ENCODE results near the gene SCIMP. TPM values are rescaled to one million over a fixed set of nuclear protein-coding genes. Genes with fewer than 3 reads are reported as not detected.
"Not testable (repeated sequence)": the region's sequence is repeated elsewhere in the genome, so short reads cannot be mapped to it uniquely, and the experiment has no call there.

SCIMP gene
- total RNA-seq, 1 donor from 2014 or later, result not detected

GRCh38 chr17:5164436-5164835 lies 70.2 kb downstream of the SCIMP start:
- DNase-seq (ENCODE audit: extremely low spot score, unreplicated experiment), result no peak
- Mint-ChIP-seq H3K36me3 (ENCODE audit: unreplicated experiment) (no peaks in the 10 kb centered on the region), H3K27me3 (ENCODE audit: unreplicated experiment) (peaks cover 43% of the 10 kb centered on the region), H3K4me1 (ENCODE audit: unreplicated experiment) (no peaks in the 10 kb centered on the region), H3K9me3 (ENCODE audit: unreplicated experiment) (no peaks in the 10 kb centered on the region), H3K4me3 (ENCODE audit: unreplicated experiment) (no peak overlapping the region), H3K27ac (ENCODE audit: unreplicated experiment) (no peak overlapping the region)
- no peak for TF ChIP-seq CTCF (IDR thresholded peaks at IDR 0.05)

GRCh38 chr17:5161793-5162192 lies 72.9 kb downstream of the SCIMP start:
- not testable (repeated sequence) for H3K27ac Mint-ChIP-seq (ENCODE audit: unreplicated experiment); H3K36me3 Mint-ChIP-seq (ENCODE audit: unreplicated experiment); H3K9me3 Mint-ChIP-seq (ENCODE audit: unreplicated experiment); H3K4me3 Mint-ChIP-seq (ENCODE audit: unreplicated experiment); H3K4me1 Mint-ChIP-seq (ENCODE audit: unreplicated experiment); DNase-seq (ENCODE audit: extremely low spot score, unreplicated experiment)
- H3K27me3 Mint-ChIP-seq (ENCODE audit: unreplicated experiment), result peaks cover 61% of the 10 kb centered on the region

- not testable (repeated sequence) for H3K36me3 Mint-ChIP-seq (ENCODE audit: unreplicated experiment); DNase-seq (ENCODE audit: extremely low spot score, unreplicated experiment); H3K4me1 Mint-ChIP-seq (ENCODE audit: unreplicated experiment); H3K4me3 Mint-ChIP-seq (ENCODE audit: unreplicated experiment); H3K27ac Mint-ChIP-seq (ENCODE audit: unreplicated experiment); H3K9me3 Mint-ChIP-seq (ENCODE audit: unreplicated experiment)
- H3K27me3 Mint-ChIP-seq (ENCODE audit: unreplicated experiment), result peaks cover 54% of the 10 kb centered on the region
Measured at GRCh38 chr17:5160702-5161101, 74.0 kb downstream of the SCIMP start.

Other genes with a start within 250 kb of the SCIMP start
- 69.4 and 83.5 TPM in 2 replicates for gene CAMTA2, start 247.2 kb downstream of the SCIMP start, total RNA-seq
- 0.89 and 1.8 TPM in 2 replicates for gene INCA1, start 237.3 kb downstream of the SCIMP start, total RNA-seq
- gene KIF1C, start 236.9 kb downstream of the SCIMP start, total RNA-seq, result 123 and 127 TPM in 2 replicates
- not detected in 2 replicates for gene SLC52A1, start 199.4 kb downstream of the SCIMP start, total RNA-seq
- 0.78 and 0.86 TPM in 2 replicates for gene ZFP3, start 156.4 kb downstream of the SCIMP start, total RNA-seq
- gene ZNF232, start 123.0 kb downstream of the SCIMP start, total RNA-seq, result 7.9 and 8.5 TPM in 2 replicates
- gene USP6, start 118.8 kb downstream of the SCIMP start, total RNA-seq, result 0.13 and 0.16 TPM in 2 replicates
- 9.2 and 10.4 TPM in 2 replicates for gene ZNF594, start 43.0 kb downstream of the SCIMP start, total RNA-seq
- gene RABEP1, start 47.4 kb upstream of the SCIMP start, total RNA-seq, result 50.1 and 57.7 TPM in 2 replicates
- 45.7 and 50.8 TPM in 2 replicates for gene NUP88, start 184.8 kb upstream of the SCIMP start, total RNA-seq
- gene RPAIN, start 185.3 kb upstream of the SCIMP start, total RNA-seq, result 58.2 and 58.6 TPM in 2 replicates
- 83.8 and 86.3 TPM in 2 replicates for gene C1QBP, start 204.3 kb upstream of the SCIMP start, total RNA-seq
- gene DHX33, start 234.1 kb upstream of the SCIMP start, total RNA-seq, result 17.5 and 18.9 TPM in 2 replicates